ENCODE results near the gene CEP295NL.
A peak's percentile ranks its signal among the peaks of the same experiment; 100 is the strongest.

The CEP295NL gene

GRCh38 chr17:78940708-78941107 is 37.7 kb upstream of the CEP295NL start:
- Histone ChIP-seq H3K4me1 (ENCODE audit: control insufficient read depth, insufficient read depth, low read length, poor library complexity, severe bottlenecking) (peaks cover 23% of the 10 kb centered on the region), H3K4me3 (ENCODE audit: extremely low read depth, insufficient read depth, low read length, poor library complexity, severe bottlenecking) (no peak overlapping the region), H3K27ac (ENCODE audit: low read depth, low read length, severe bottlenecking) (no peak overlapping the region), H3K36me3 (ENCODE audit: control insufficient read depth, insufficient read depth, low read length) (no peaks in the 10 kb centered on the region), H3K9me3 (ENCODE audit: control insufficient read depth, low read length) (no peaks in the 10 kb centered on the region)
- WGBS, 2 experiments (ENCODE audit: insufficient coverage in 2 of 2) = 69 to 70% methylated on average over 5 to 6 of the region's 6 CpGs

- no CpG with 5 or more reads among the region's 5 CpGs for WGBS, 2 experiments (ENCODE audit: insufficient coverage in 2 of 2)
- no peak overlapping the region for H3K4me3 ChIP-seq (ENCODE audit: extremely low read depth, insufficient read depth, low read length, poor library complexity, severe bottlenecking)
- H3K36me3 ChIP-seq (ENCODE audit: control insufficient read depth, insufficient read depth, low read length) = no peaks in the 10 kb centered on the region
- H3K9me3 ChIP-seq (ENCODE audit: control insufficient read depth, low read length) = no peaks in the 10 kb centered on the region
- H3K27ac ChIP-seq (ENCODE audit: low read depth, low read length, severe bottlenecking) = no peak overlapping the region
- peaks cover 26% of the 10 kb centered on the region for H3K4me1 ChIP-seq (ENCODE audit: control insufficient read depth, insufficient read depth, low read length, poor library complexity, severe bottlenecking)
Observed at GRCh38 chr17:78940258-78940657, 37.3 kb upstream of the CEP295NL start.

GRCh38 chr17:78939615-78940014 is 36.6 kb upstream of the CEP295NL start:
- H3K36me3 ChIP-seq (ENCODE audit: control insufficient read depth, insufficient read depth, low read length) = no peaks in the 10 kb centered on the region
- H3K4me3 ChIP-seq (ENCODE audit: extremely low read depth, insufficient read depth, low read length, poor library complexity, severe bottlenecking) = no peak overlapping the region
- H3K4me1 ChIP-seq (ENCODE audit: control insufficient read depth, insufficient read depth, low read length, poor library complexity, severe bottlenecking) = peaks cover 33% of the 10 kb centered on the region
- H3K27ac ChIP-seq (ENCODE audit: low read depth, low read length, severe bottlenecking) = no peak overlapping the region
- H3K9me3 ChIP-seq (ENCODE audit: control insufficient read depth, low read length) = no peaks in the 10 kb centered on the region
- 84 to 85% methylated on average over 3 to 5 of the region's 6 CpGs for WGBS, 2 experiments (ENCODE audit: insufficient coverage in 2 of 2)

GRCh38 chr17:78937561-78937960 is 34.6 kb upstream of the CEP295NL start:
- no peaks in the 10 kb centered on the region for H3K36me3 ChIP-seq (ENCODE audit: control insufficient read depth, insufficient read depth, low read length)
- H3K9me3 ChIP-seq (ENCODE audit: control insufficient read depth, low read length) = no peaks in the 10 kb centered on the region
- no peak overlapping the region for H3K27ac ChIP-seq (ENCODE audit: low read depth, low read length, severe bottlenecking)
- no peak overlapping the region for H3K4me3 ChIP-seq (ENCODE audit: extremely low read depth, insufficient read depth, low read length, poor library complexity, severe bottlenecking)
- WGBS, 2 experiments (ENCODE audit: insufficient coverage in 2 of 2) = 85 to 92% methylated on average over 8 to 10 of the region's 11 CpGs
- peaks cover 52% of the 10 kb centered on the region for H3K4me1 ChIP-seq (ENCODE audit: control insufficient read depth, insufficient read depth, low read length, poor library complexity, severe bottlenecking)

- peaks cover 52% of the 10 kb centered on the region for H3K4me1 ChIP-seq (ENCODE audit: control insufficient read depth, insufficient read depth, low read length, poor library complexity, severe bottlenecking)
- H3K36me3 ChIP-seq (ENCODE audit: control insufficient read depth, insufficient read depth, low read length) = no peaks in the 10 kb centered on the region
- H3K27ac ChIP-seq (ENCODE audit: low read depth, low read length, severe bottlenecking) = no peak overlapping the region
- H3K9me3 ChIP-seq (ENCODE audit: control insufficient read depth, low read length) = no peaks in the 10 kb centered on the region
- 83 to 93% methylated on average over 22 to 29 of the region's 33 CpGs for WGBS, 2 experiments (ENCODE audit: insufficient coverage in 2 of 2)
- H3K4me3 ChIP-seq (ENCODE audit: extremely low read depth, insufficient read depth, low read length, poor library complexity, severe bottlenecking) = no peak overlapping the region
Observed at GRCh38 chr17:78935419-78936323, 32.7 kb upstream of the CEP295NL start.

- Histone ChIP-seq H3K36me3 (ENCODE audit: control insufficient read depth, insufficient read depth, low read length) (no peaks in the 10 kb centered on the region), H3K4me1 (ENCODE audit: control insufficient read depth, insufficient read depth, low read length, poor library complexity, severe bottlenecking) (peaks cover 44% of the 10 kb centered on the region), H3K9me3 (ENCODE audit: control insufficient read depth, low read length) (no peaks in the 10 kb centered on the region), H3K4me3 (ENCODE audit: extremely low read depth, insufficient read depth, low read length, poor library complexity, severe bottlenecking) (no peak overlapping the region), H3K27ac (ENCODE audit: low read depth, low read length, severe bottlenecking) (peak overlapping the region; percentile 91)
- 84 to 94% methylated on average over 17 to 19 of the region's 19 CpGs for WGBS, 2 experiments (ENCODE audit: insufficient coverage in 2 of 2)
Observed at GRCh38 chr17:78934681-78935418, 31.8 kb upstream of the CEP295NL start.

GRCh38 chr17:78933959-78934568 is 31.1 kb upstream of the CEP295NL start:
- Histone ChIP-seq H3K9me3 (ENCODE audit: control insufficient read depth, low read length) (no peaks in the 10 kb centered on the region), H3K36me3 (ENCODE audit: control insufficient read depth, insufficient read depth, low read length) (no peaks in the 10 kb centered on the region), H3K4me3 (ENCODE audit: extremely low read depth, insufficient read depth, low read length, poor library complexity, severe bottlenecking) (no peak overlapping the region), H3K27ac (ENCODE audit: low read depth, low read length, severe bottlenecking) (peak overlapping the region; percentile 91), H3K4me1 (ENCODE audit: control insufficient read depth, insufficient read depth, low read length, poor library complexity, severe bottlenecking) (peaks cover 37% of the 10 kb centered on the region)
- 51 to 54% methylated on average over 15 to 16 of the region's 16 CpGs for WGBS, 2 experiments (ENCODE audit: insufficient coverage in 2 of 2)

GRCh38 chr17:78933025-78933958 is 30.3 kb upstream of the CEP295NL start:
- H3K4me1 ChIP-seq (ENCODE audit: control insufficient read depth, insufficient read depth, low read length, poor library complexity, severe bottlenecking) = peaks cover 42% of the 10 kb centered on the region
- H3K27ac ChIP-seq (ENCODE audit: low read depth, low read length, severe bottlenecking) = peak overlapping the region; percentile 91
- 77 to 86% methylated on average over 15 to 16 of the region's 18 CpGs for WGBS, 2 experiments (ENCODE audit: insufficient coverage in 2 of 2)
- no peaks in the 10 kb centered on the region for H3K36me3 ChIP-seq (ENCODE audit: control insufficient read depth, insufficient read depth, low read length)
- no peak overlapping the region for H3K4me3 ChIP-seq (ENCODE audit: extremely low read depth, insufficient read depth, low read length, poor library complexity, severe bottlenecking)
- no peaks in the 10 kb centered on the region for H3K9me3 ChIP-seq (ENCODE audit: control insufficient read depth, low read length)

GRCh38 chr17:78929908-78930775 is 27.1 kb upstream of the CEP295NL start:
- Histone ChIP-seq H3K9me3 (ENCODE audit: control insufficient read depth, low read length) (no peaks in the 10 kb centered on the region), H3K4me1 (ENCODE audit: control insufficient read depth, insufficient read depth, low read length, poor library complexity, severe bottlenecking) (peaks cover 31% of the 10 kb centered on the region), H3K36me3 (ENCODE audit: control insufficient read depth, insufficient read depth, low read length) (no peaks in the 10 kb centered on the region), H3K4me3 (ENCODE audit: extremely low read depth, insufficient read depth, low read length, poor library complexity, severe bottlenecking) (no peak overlapping the region), H3K27ac (ENCODE audit: low read depth, low read length, severe bottlenecking) (no peak overlapping the region)
- WGBS, 2 experiments (ENCODE audit: insufficient coverage in 2 of 2) = 87 to 89% methylated on average over 27 of the region's 31 CpGs
